HL-60/S4 (cell line): ENCODE measurements around the gene PDE4B.

Source experiments
- in situ Hi-C: fragments of 300-500 bp; cut with MboI; formaldehyde crosslinking; loops from 2 replicates; pipeline ENCODE4 v1.14.3; 2022; ENCODE audit warnings: low sequenced_read_pairs

Gene PDE4B

GRCh38 chr1:66370462-66370971, 577.8 kb downstream of the PDE4B start:
- in situ Hi-C loops = no loop called here

GRCh38 chr1:66371233-66372005, 578.7 kb downstream of the PDE4B start:
- in situ Hi-C loops = no loop called here

- in situ Hi-C loops = no loop called here
These were observed 579.9 kb downstream of the PDE4B start for GRCh38 chr1:66372522-66373101.

GRCh38 chr1:66373157-66373591, 580.5 kb downstream of the PDE4B start:
- in situ Hi-C loops = no loop called here

GRCh38 chr1:66374148-66374547, 581.5 kb downstream of the PDE4B start:
- in situ Hi-C loops = no loop called here

GRCh38 chr1:66374561-66375111, 581.9 kb downstream of the PDE4B start:
- in situ Hi-C loops = no loop called here

GRCh38 chr1:66375125-66375524, 582.4 kb downstream of the PDE4B start:
- in situ Hi-C loops = no loop called here

- in situ Hi-C loops = no loop called here
These were observed 587.9 kb downstream of the PDE4B start for GRCh38 chr1:66380452-66381212.

GRCh38 chr1:66381621-66382275, 589.1 kb downstream of the PDE4B start:
- in situ Hi-C loops = no loop called here

GRCh38 chr1:66383168-66383567, 590.5 kb downstream of the PDE4B start:
- in situ Hi-C loops = no loop called here

- in situ Hi-C loops = no loop called here
These were observed 590.9 kb downstream of the PDE4B start for GRCh38 chr1:66383611-66384010.

- in situ Hi-C loops = no loop called here
These were observed 591.7 kb downstream of the PDE4B start for GRCh38 chr1:66384258-66384921.

GRCh38 chr1:66386712-66387111, 594.0 kb downstream of the PDE4B start:
- in situ Hi-C loops = no loop called here

GRCh38 chr1:66388913-66389312, 596.2 kb downstream of the PDE4B start:
- in situ Hi-C loops = no loop called here

- in situ Hi-C loops = no loop called here
These were observed 601.0 kb downstream of the PDE4B start for GRCh38 chr1:66393586-66394287.

GRCh38 chr1:66394603-66395002, 601.9 kb downstream of the PDE4B start:
- in situ Hi-C loops = no loop called here

- in situ Hi-C loops = no loop called here
These were observed 602.7 kb downstream of the PDE4B start for GRCh38 chr1:66395202-66396061.

GRCh38 chr1:66396212-66396890, 603.7 kb downstream of the PDE4B start:
- in situ Hi-C loops = no loop called here
